NCI-H2227 (cell line): ENCODE data around the gene DENR.

Experiments
- DNase-seq: peaks from one replicate; lab custom pipeline; 2025; ENCODE audit not compliant: unreplicated experiment; lab: John Stamatoyannopoulos, UW

The DENR gene

GRCh38 chr12:122813310-122813713, 60.7 kb downstream of the DENR start:
- no peak for DNase-seq

GRCh38 chr12:122819209-122819785, 66.7 kb downstream of the DENR start:
- no peak for DNase-seq

- DNase-seq, result no peak
Observed at GRCh38 chr12:122820138-122820537, 67.5 kb downstream of the DENR start.
